Lung microvascular endothelial cell (primary cell): Measurements from ENCODE around the gene SMG9. TPM values are rescaled to one million over a fixed set of nuclear protein-coding genes. Genes with fewer than 3 reads are reported as not detected.
A peak's percentile ranks its signal among the peaks of the same experiment; 100 is the strongest.

Source experiments
- DNase-seq, 2 donors: peaks; one replicate each; pipeline versions ENCODE4 v3.0.0 to v3.0.0-alpha.2; 2010; ENCODE audit warnings: low read depth in 2 of 2
- total RNA-seq: library from RNA; depleted of rRNA; stranded (reverse); fragments of >200 nt; gene quantifications from 2 replicates; pipeline ENCODE4 v1.2.1, GENCODE V29; 2014

SMG9 gene
- total RNA-seq: 3.7 and 3.8 TPM in 2 replicates

DNA sequence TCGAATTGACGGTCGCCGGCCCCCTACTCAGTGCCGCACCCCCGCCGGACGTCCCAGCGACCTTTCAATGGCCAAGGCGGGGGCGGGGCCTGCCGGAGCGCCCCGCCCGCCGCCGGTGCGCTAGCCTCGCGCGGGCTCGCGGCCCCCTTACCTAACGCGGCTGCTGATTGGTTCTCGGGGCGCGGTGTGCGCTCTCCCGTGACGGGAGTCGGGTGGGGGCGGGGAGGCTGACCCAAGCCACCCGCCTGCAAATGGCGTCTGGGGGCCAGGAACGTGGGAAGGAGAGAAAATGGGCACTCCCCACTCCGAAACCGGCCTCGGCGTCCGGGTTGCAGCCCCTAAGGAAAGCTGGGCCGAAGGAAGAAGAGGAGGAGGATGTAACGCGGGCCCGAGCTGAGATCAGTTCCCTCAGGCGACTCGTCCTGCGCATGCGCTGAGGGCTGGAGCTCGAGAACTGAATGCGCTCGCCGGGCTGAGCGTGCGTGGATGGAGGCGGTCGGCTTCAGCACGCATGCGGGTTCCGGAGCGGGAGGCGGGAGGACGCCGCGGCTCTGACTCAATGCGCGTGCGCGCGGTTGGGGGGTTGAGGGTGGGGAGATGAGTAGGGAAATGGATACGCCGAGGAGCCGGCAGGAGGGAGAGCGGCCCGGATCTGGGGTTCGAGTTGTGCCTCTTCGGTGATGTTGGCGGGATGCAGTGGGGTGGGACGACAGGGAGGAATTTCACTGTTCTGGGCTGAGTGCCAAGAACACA lies at the start of gene SMG9:
Gene SMG9 (minus strand): TSS at position 460 of the 753 bp plus-strand sequence. CDS start 4,221 bp downstream, outside the sequence.
- peak; percentile 98 to 99 for DNase-seq

DNA sequence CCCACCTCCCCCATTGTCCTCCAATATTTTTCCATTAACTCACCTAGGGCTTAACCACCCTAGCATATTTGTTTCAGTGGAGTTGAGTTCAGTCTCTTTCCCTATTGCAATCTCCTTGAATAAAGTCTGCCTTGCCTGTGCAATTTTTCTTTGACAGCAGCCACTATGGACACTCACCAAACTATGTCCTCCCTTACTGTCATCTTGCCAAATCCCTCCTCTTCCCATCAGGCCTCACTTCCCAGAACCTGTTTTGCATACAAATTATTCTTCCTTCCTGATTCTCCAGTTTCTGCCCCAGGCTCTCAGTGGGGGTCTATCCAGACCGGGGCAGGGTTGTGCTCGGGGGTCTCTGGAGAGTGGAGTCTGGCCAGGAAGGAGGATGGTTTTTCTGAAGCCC lies 49.7 kb upstream of the SMG9 start:
- no peak for DNase-seq

GRCh38 chr19:43802216-43802951 lies 47.6 kb upstream of the SMG9 start, which contains the start of gene LYPD5:
TSS of gene LYPD5 (minus strand) at chr19:43802447. CDS start at chr19:43802380, 67 bp downstream.
- no peak for DNase-seq

- DNase-seq: peak in 1 of 2 donors; percentile 35
These were observed 44.9 kb upstream of the SMG9 start for GRCh38 chr19:43799502-43800142.

- DNase-seq: peak; percentile 16 to 26
These were observed 44.0 kb upstream of the SMG9 start for GRCh38 chr19:43798546-43799409.

- DNase-seq: no peak
These were observed 43.3 kb upstream of the SMG9 start for GRCh38 chr19:43798026-43798545.

- DNase-seq: no peak
These were observed 42.8 kb upstream of the SMG9 start for GRCh38 chr19:43797556-43797955.

DNA sequence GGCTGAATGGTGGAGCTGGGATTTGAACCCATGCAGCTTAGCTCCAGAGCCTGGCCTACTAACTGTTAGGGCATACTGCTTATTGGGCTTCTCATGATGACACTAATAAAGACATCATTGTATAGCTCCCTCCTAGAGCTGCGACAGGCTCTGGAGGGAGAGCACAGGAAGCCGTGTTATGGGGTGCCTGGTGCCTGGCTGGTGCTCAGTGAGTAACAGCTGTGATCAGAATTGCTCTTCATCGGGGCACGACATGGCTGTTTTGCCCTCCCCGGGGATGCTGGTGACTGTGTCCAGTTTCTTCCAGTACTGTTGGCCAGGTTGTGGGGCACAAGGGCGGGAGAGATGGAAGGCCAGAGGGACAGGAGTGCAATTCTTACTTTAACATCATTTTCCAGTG lies 42.4 kb upstream of the SMG9 start:
- no peak for DNase-seq

- no peak for DNase-seq
These were observed 35.8 kb upstream of the SMG9 start for GRCh38 chr19:43790587-43790986.

DNA sequence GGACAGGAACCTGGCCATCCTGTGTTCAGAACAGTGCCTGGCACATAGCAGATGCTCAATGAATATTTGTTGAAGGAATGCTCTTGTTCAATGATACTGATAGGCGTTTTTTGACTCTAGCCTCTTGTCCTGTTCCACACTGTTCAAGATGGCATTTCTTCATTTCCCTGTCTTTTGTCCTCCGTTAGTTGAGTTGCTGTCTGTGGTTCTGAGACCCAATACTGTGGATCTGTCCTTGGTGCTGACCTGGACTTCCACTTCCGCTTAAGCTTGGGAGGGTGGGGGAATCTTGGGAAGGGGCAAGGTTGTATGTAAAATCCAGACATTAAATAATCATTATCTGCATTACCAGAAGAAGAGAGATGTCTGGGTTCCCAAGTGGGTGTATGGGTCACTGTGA lies 34.3 kb upstream of the SMG9 start:
- DNase-seq: peak; percentile 58 to 68

- DNase-seq: no peak
These were observed 31.9 kb upstream of the SMG9 start for GRCh38 chr19:43786665-43787064.

GRCh38 chr19:43784981-43785808 lies 30.4 kb upstream of the SMG9 start:
- peak; percentile 72 to 77 for DNase-seq

GRCh38 chr19:43784241-43784980 lies 29.6 kb upstream of the SMG9 start:
- peak in 1 of 2 donors; percentile 82 for DNase-seq

- DNase-seq: no peak
These were observed 28.9 kb upstream of the SMG9 start for GRCh38 chr19:43783636-43784035.

GRCh38 chr19:43782689-43783231 lies 28.0 kb upstream of the SMG9 start:
- no peak for DNase-seq

GRCh38 chr19:43782311-43782660 lies 27.5 kb upstream of the SMG9 start:
- DNase-seq: no peak

DNA sequence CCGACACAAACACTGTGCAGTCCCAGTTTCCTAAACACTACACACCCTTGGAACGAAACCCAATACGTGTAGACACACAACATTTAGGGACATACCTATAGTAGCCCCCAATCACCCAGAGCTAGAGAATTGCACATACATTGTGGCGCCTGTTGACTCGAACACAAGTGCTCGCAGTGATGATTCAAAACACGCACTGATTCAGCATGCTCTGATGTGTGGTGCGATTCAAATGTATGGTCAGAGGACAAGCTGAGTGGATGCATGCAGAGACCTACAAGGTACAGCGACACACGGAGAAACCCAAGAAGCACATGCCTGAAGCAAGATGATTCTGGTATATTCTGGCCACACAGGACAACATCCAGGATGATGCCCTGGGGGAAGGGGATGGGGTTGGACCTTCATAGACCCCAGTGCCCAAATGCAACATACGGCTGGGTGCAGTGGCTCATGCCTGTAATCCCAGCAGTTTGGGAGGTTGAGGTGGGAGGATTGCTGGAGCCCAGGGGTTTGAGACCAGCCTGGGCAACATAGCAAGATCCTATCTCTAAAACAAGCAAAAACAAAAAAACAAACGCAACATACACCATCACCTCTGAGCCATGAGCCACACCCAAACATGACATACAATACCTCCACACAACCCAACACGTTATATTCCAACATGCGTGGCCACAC lies 27.0 kb upstream of the SMG9 start:
- no peak for DNase-seq

DNA sequence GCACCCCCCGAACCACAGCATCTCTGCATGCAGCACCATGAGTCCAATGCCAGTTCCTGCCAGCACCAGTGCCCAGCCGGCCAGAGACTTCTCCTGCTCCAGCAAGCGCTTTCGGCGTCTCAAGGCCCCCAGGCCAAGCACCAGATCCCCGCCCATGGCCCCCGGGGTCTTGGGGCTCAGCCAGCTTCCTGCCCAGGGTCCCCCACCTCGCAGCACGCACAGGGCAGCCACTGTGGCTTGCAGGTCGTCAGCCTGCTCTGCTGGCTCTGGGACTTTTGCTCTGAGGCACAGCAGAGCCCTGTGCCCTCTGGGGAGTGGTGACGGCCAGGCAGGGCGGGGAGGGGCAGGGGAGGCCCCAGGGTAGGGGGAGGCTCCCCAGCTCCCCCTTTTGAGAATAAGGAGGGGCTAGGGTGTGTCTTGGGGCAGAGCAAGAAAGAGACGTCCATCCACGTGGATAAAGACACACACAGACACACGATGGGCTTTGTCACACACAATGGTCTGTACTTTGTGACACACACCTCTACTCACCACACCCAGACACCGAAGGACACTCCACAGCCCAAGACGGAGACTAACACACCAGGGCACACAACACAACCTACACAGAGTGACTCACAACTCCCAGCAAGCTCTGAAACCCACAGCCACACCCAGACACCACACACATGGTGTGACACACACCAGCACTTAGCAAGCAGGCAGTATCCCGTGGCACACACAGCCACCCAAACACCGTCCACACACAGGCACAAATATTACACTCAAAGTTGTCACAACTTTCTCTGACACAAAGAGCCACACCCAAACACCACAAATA lies 26.2 kb upstream of the SMG9 start, which contains the start of gene KCNN4:
Gene KCNN4 (minus strand): TSS at position 268 of the 820 bp plus-strand sequence. CDS start 112 bp downstream, at position 156.
- DNase-seq: peak in 1 of 2 donors; percentile 47
